Left ventricle myocardium inferior (tissue), 1 donor: ENCODE results near the gene OR52I1. TPM values are rescaled to one million over a fixed set of nuclear protein-coding genes. Genes with fewer than 3 reads are reported as not detected.

Experiments used
- DNase-seq: peaks from one replicate; pipeline ENCODE4 v3.0.0-alpha.2; 2020
- H3K27ac ChIP-seq: fragments of 200-600 bp; replicated peaks from 2 replicates; pipeline ENCODE4 v1.8.0; 2021
- H3K27me3 ChIP-seq: fragments of 200-600 bp; 2 replicates; pipeline ENCODE4 v1.8.0; 2021; ENCODE audit warnings: low read depth
- H3K36me3 ChIP-seq: fragments of 200-600 bp; 2 replicates; pipeline ENCODE4 v1.8.0; 2021
- H3K4me1 ChIP-seq: fragments of 200-600 bp; 2 replicates; pipeline ENCODE4 v1.8.0; 2021
- H3K4me3 ChIP-seq: fragments of 200-600 bp; 2 replicates; pipeline ENCODE4 v1.8.0; 2021; ENCODE audit warnings: mild to moderate bottlenecking, moderate library complexity
- H3K9me3 ChIP-seq: fragments of 200-600 bp; replicated peaks from 2 replicates; pipeline ENCODE4 v1.8.0; 2021
- intact Hi-C: fragments of 100-400 bp; cut with micrococcal nuclease; formaldehyde crosslinking; loops from one replicate; pipeline ENCODE4 v1.11.0; 2022
- total RNA-seq: library from RNA; stranded (reverse); fragmentation: NEBNext Ultra II Directional; extraction: Animal tissue kit (Norgen Biotek cat#: 25700); gene quantifications from one replicate; pipeline ENCODE4 v1.2.1, GENCODE V29; 2021
- TF ChIP-seq, protein P1 (sequence below): fragments of 200-600 bp; IDR thresholded peaks from 2 replicates; pipeline ENCODE4 v1.8.0; 2021; ENCODE audit warnings: antibody characterized with exemption, mild to moderate bottlenecking, borderline replicate concordance
- donor health status: DM: no; HTN: yes; CAD: no; lungs with severe emphysema.

Gene OR52I1
- total RNA-seq, 1 donor from 2014 or later = not detected

DNA sequence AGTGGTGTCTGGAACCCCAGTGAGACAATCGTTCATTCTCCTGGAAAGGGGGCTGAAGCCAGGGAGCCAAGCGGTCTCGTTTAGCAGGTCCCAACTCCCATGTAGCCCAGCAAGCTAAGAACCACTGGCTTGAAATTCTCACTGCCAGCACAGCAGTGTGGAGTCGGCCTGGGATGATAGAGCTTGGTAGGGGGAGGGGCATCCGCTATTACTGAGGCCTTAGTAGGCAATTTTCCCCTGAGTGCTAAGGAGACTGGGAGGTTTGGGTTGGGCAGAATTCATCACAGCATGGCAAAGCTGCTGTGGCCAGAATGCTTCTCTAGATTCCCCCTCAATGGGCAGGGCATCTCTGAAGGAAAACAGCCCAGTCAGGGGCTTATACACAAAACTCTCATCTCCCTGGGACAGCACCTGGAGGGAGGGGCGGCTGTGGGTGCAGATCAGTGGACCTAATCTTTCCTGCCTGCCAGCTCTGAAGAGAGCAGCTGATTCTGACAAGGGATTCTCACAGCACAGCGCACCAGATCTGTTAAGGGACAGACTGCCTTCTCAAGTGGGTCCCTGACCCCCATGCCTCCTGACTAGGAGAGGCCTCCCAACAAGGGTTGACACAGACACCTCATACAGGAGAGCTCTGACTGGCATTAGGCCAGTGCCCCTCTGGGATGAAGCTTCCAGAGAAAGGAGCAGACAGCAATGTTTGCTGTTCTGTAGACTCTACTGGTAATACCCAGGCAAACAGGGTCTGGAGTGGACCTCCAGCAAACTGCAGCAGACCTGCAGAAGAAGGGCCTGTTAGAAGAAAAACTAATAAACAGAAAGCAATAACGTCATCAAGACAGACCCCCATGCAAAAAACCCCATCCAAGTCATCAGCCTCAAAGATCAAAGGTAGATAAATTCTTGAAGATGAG, 34.1 kb upstream of the OR52I1 start:
- Histone ChIP-seq H3K36me3 (no peaks in the 10 kb centered on the region), H3K4me3 (no peak overlapping the region), H3K27me3 (peaks cover 23% of the 10 kb centered on the region), H3K4me1 (no peaks in the 10 kb centered on the region), H3K9me3 (peaks cover 19% of the 10 kb centered on the region), H3K27ac (no peak overlapping the region)
- no peak for DNase-seq
- intact Hi-C loops = no loop called here
- TF ChIP-seq, protein P1, sequence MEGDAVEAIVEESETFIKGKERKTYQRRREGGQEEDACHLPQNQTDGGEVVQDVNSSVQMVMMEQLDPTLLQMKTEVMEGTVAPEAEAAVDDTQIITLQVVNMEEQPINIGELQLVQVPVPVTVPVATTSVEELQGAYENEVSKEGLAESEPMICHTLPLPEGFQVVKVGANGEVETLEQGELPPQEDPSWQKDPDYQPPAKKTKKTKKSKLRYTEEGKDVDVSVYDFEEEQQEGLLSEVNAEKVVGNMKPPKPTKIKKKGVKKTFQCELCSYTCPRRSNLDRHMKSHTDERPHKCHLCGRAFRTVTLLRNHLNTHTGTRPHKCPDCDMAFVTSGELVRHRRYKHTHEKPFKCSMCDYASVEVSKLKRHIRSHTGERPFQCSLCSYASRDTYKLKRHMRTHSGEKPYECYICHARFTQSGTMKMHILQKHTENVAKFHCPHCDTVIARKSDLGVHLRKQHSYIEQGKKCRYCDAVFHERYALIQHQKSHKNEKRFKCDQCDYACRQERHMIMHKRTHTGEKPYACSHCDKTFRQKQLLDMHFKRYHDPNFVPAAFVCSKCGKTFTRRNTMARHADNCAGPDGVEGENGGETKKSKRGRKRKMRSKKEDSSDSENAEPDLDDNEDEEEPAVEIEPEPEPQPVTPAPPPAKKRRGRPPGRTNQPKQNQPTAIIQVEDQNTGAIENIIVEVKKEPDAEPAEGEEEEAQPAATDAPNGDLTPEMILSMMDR = no peak

DNA sequence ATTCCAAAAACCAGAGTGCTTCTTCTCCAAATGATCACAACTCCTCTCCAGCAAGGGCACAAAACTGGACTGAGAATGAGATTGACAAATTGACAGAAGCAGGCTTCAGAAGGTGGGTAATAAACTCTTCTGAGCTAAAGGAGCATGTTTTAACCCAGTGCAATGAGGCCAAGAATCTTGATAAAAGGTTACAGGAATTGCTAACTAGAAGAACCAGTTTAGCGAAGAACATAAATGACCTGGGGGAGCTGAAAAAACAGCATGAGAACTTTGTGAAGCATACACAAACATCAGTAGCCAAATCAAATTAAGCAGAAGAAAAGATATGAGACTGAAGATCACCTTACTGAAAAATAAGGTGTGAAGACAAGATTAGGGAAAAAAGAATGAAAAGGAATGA, 33.4 kb upstream of the OR52I1 start:
- DNase-seq = no peak
- intact Hi-C loops = no loop called here
- TF ChIP-seq, protein P1 = no peak

DNA sequence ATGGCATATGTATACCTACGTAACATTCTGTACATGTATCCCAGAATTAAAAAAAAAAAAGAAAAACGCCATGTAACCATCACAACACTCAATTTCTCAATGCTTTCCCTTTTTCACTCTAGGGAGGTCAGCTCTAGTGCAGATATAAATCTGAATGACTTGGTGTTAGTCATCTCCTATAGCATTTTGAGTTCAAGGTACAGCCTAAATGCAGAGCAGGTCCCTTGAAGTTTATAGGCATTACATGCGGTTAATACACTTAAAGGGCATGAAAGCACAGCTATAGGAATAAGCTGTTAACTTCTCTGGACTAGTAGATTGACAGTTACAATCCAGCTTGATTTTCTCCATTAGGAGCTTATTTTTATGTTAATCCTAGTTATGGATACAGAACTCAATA, 28.5 kb upstream of the OR52I1 start:
- Histone ChIP-seq H3K27ac (no peak overlapping the region), H3K9me3 (peaks cover 21% of the 10 kb centered on the region), H3K27me3 (peaks cover 8% of the 10 kb centered on the region), H3K4me1 (no peaks in the 10 kb centered on the region), H3K4me3 (no peak overlapping the region), H3K36me3 (no peaks in the 10 kb centered on the region)
- intact Hi-C loops = no loop called here
- TF ChIP-seq, protein P1 = no peak
- DNase-seq = no peak

More for the DNA sequence above, 33.4 kb upstream of the OR52I1 start:
- no peaks in the 10 kb centered on the region for H3K4me1 ChIP-seq
- H3K9me3 ChIP-seq = peaks cover 21% of the 10 kb centered on the region
- no peak overlapping the region for H3K27ac ChIP-seq
- no peaks in the 10 kb centered on the region for H3K36me3 ChIP-seq
- no peak overlapping the region for H3K4me3 ChIP-seq
- H3K27me3 ChIP-seq = peaks cover 23% of the 10 kb centered on the region

DNA sequence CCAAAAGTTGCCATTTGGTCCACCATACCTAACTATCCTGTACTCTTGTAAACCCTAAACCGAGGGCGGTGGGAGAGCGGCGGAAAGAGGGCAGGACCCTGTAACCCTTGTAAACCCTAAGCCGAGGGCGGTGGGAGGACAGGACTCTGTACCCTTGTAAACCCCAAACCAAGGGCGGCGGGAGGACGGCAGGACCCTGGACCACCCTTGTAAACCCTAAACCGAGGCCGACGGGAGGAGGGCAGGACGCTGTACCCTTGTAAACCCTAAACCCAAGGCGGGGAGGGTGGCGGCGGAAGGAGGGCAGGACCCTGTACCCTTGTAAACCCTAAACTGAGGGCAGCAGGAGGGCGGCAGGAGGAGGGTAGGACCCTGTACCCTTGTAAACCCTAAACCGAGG, 24.8 kb upstream of the OR52I1 start:
- H3K9me3 ChIP-seq = peaks cover 9% of the 10 kb centered on the region
- no peaks in the 10 kb centered on the region for H3K4me1 ChIP-seq
- H3K27ac ChIP-seq = no peak overlapping the region
- H3K36me3 ChIP-seq = no peaks in the 10 kb centered on the region
- H3K27me3 ChIP-seq = peaks cover 13% of the 10 kb centered on the region
- DNase-seq = no peak
- H3K4me3 ChIP-seq = no peak overlapping the region
- intact Hi-C loops = no loop called here
- TF ChIP-seq, protein P1 = no peak

DNA sequence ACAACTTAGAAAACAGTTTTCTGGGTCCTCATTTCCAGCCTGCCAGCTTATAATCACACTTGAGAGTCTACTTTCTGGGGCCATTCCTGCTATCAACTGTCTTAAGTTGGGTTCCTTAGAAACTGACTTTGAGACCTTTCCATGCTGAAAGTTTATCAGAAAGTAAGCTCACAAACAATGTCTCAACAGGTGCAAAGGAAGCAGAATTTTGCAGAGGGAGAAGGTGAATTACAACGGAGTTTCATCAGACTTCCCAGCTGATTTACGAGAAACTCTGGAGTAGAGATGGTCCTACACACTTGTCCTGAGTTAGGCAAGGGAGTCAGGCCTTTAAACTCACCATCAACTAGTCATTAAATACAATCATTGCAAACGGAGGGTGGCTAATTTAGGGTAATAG, 17.0 kb upstream of the OR52I1 start:
- H3K4me1 ChIP-seq = no peaks in the 10 kb centered on the region
- TF ChIP-seq, protein P1 = no peak

More for the DNA sequence above, 17.0 kb upstream of the OR52I1 start:
- no peak for DNase-seq
- H3K36me3 ChIP-seq = no peaks in the 10 kb centered on the region
- intact Hi-C loops = no loop called here
- H3K27ac ChIP-seq = no peak overlapping the region
- peaks cover 24% of the 10 kb centered on the region for H3K27me3 ChIP-seq
- H3K4me3 ChIP-seq = no peak overlapping the region
- H3K9me3 ChIP-seq = no peaks in the 10 kb centered on the region
